GM21423 (cell line): ENCODE results near the gene XXYLT1.

Experiments used
- ATAC-seq: cut with Tn5 transposase; IDR thresholded peaks from one replicate; pipeline ENCODE4 v1.9.1; 2021; ENCODE audit warnings: mild to moderate bottlenecking, moderate library complexity; ENCODE audit not compliant: unreplicated experiment

XXYLT1 gene

GRCh38 chr3:195035345-195036202, 235.4 kb downstream of the XXYLT1 start:
- no peak for ATAC-seq

GRCh38 chr3:195034541-195034940, 236.4 kb downstream of the XXYLT1 start:
- ATAC-seq = no peak

GRCh38 chr3:195034101-195034500, 236.9 kb downstream of the XXYLT1 start:
- no peak for ATAC-seq

- no peak for ATAC-seq
Measured at GRCh38 chr3:195033531-195034091, 237.3 kb downstream of the XXYLT1 start.

- ATAC-seq = no peak
Measured at GRCh38 chr3:195032955-195033354, 238.0 kb downstream of the XXYLT1 start.

GRCh38 chr3:195032106-195032759, 238.7 kb downstream of the XXYLT1 start:
- ATAC-seq = no peak

GRCh38 chr3:195031574-195032003, 239.4 kb downstream of the XXYLT1 start:
- ATAC-seq = no peak

GRCh38 chr3:195030791-195031321, 240.1 kb downstream of the XXYLT1 start:
- ATAC-seq = no peak

GRCh38 chr3:195028877-195029606, 241.9 kb downstream of the XXYLT1 start:
- ATAC-seq = no peak

GRCh38 chr3:195025884-195026200, 245.1 kb downstream of the XXYLT1 start:
- ATAC-seq = no peak

GRCh38 chr3:195025056-195025883, 245.7 kb downstream of the XXYLT1 start:
- ATAC-seq = no peak

- ATAC-seq = no peak
Measured at GRCh38 chr3:195023989-195024388, 247.0 kb downstream of the XXYLT1 start.

- ATAC-seq = no peak
Measured at GRCh38 chr3:195023576-195023975, 247.4 kb downstream of the XXYLT1 start.

GRCh38 chr3:195021692-195022091, 249.3 kb downstream of the XXYLT1 start:
- no peak for ATAC-seq

GRCh38 chr3:195020921-195021320, 250.0 kb downstream of the XXYLT1 start:
- ATAC-seq = no peak

GRCh38 chr3:195020185-195020584, 250.8 kb downstream of the XXYLT1 start:
- ATAC-seq = no peak

- no peak for ATAC-seq
Measured at GRCh38 chr3:195019335-195019734, 251.6 kb downstream of the XXYLT1 start.
